ENCODE measurements around the gene ARSB. TPM values are rescaled to one million over a fixed set of nuclear protein-coding genes. Genes with fewer than 3 reads are reported as not detected.
A peak's percentile ranks its signal among the peaks of the same experiment; 100 is the strongest.

Gene ARSB
- total RNA-seq, 1 experiment from 2014 or later = 8.4 TPM

DNA sequence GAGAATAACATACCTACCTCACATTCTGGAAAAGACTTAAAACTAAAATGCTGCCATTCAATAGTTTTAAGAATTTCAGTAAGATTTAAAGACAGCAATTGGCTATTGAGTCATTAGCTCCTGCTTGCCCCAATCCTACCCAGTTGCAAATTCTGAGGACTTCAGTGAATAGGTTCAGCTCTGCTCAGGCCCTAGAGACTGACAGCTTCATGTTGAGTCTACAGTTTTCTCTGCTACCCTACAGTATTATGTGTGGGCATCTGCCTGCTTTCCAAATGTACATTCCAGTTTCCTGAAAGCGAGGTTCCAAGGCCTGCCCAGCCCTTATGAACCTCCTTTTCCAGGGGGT lies 61.5 kb downstream of the ARSB start:
- POLR2A ChIA-PET (ENCODE audit: unreplicated experiment) = no interaction called here
- Histone ChIP-seq H3K27me3 (ENCODE audit: insufficient read depth, low read depth) (no peaks in the 10 kb centered on the region), H3K9me3 (ENCODE audit: insufficient read depth, low read depth) (no peaks in the 10 kb centered on the region), H3K9me2 (ENCODE audit: insufficient read depth) (no peaks in the 10 kb centered on the region), H3K4me2 (no peak overlapping the region), H3K4me3 (no peak overlapping the region), H2AFZ (no peak overlapping the region), H3K27ac (no peak overlapping the region), H4K20me1 (ENCODE audit: insufficient read depth) (no peaks in the 10 kb centered on the region), H3K4me1 (replicated peaks; ENCODE audit: insufficient read depth) (peaks cover 10% of the 10 kb centered on the region), H3K79me2 (ENCODE audit: low read depth) (no peaks in the 10 kb centered on the region), H3F3A (ENCODE audit: insufficient read depth, low read depth) (peaks cover 3% of the 10 kb centered on the region; the same call in 1 of the 2 replicates), H3K36me3 (ENCODE audit: low read depth) (no peaks in the 10 kb centered on the region)
- no peak for DNase-seq
- intact Hi-C loops (cut with micrococcal nuclease; ENCODE audit: unreplicated experiment) = no loop called here
- BruUV-seq (replicated peaks) = no TSS peak
- CTCF ChIA-PET = no interaction called here
- TF ChIP-seq CTCF (conservative IDR thresholded peaks at IDR 0.05) (no peak), EZH2 (IDR thresholded peaks at IDR 0.05; ENCODE audit: low read depth) (no peak)

DNA sequence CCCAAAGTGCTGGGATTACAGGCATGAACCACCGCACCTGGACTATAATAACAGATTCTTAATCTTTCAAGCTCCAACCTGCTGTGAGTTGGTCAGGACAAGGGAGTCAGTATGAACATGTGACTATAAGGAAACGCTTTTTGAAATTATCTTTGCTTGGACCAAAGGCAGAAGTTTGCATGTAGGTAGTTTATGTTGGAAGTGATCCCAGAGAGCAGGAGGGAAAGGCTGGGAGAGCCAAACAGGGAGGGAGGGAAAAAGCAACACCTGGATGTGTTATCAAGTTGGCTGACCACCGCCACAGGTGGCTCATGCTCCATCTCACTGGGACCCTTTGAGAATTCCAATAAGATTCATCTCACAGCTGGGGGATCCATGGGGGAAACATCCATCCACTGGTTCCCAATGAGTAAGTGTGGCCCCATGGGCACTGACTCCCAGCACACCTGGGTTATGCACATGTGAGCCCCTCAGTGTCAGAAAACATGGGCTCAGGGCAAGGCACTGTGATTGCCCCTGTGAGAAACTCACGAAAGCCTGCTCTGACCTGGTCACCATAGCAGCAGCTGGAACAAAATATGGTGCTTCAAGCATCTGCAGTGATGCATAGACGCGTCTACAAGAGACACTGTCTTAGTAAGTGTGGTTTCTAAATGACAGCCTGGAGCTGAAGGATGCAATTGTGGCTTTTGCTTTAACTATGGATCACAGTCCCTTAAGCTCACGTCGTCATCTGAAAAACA lies 62.1 kb downstream of the ARSB start:
- no peaks in the 10 kb centered on the region for H3K36me3 ChIP-seq (ENCODE audit: low read depth)
- no peaks in the 10 kb centered on the region for H4K20me1 ChIP-seq (ENCODE audit: insufficient read depth)
- H3K9me3 ChIP-seq (ENCODE audit: insufficient read depth, low read depth) = no peaks in the 10 kb centered on the region
- peaks cover 3% of the 10 kb centered on the region; the same call in 1 of the 2 replicates for H3F3A ChIP-seq (ENCODE audit: insufficient read depth, low read depth)
- no peaks in the 10 kb centered on the region for H3K9me2 ChIP-seq (ENCODE audit: insufficient read depth)
- H3K4me2 ChIP-seq = no peak overlapping the region
- H3K4me3 ChIP-seq = no peak overlapping the region
- no peak overlapping the region for H3K27ac ChIP-seq
- DNase-seq = no peak
- H2AFZ ChIP-seq = no peak overlapping the region
- no TSS peak for BruUV-seq (replicated peaks)
- TF ChIP-seq CTCF (conservative IDR thresholded peaks at IDR 0.05) (no peak), EZH2 (IDR thresholded peaks at IDR 0.05; ENCODE audit: low read depth) (no peak)
- intact Hi-C loops (cut with micrococcal nuclease; ENCODE audit: unreplicated experiment) = no loop called here
- peaks cover 10% of the 10 kb centered on the region for H3K4me1 ChIP-seq (replicated peaks; ENCODE audit: insufficient read depth)
- H3K27me3 ChIP-seq (ENCODE audit: insufficient read depth, low read depth) = no peaks in the 10 kb centered on the region
- ChIA-PET POLR2A (ENCODE audit: unreplicated experiment) (no interaction called here), CTCF (no interaction called here)
- H3K79me2 ChIP-seq (ENCODE audit: low read depth) = no peaks in the 10 kb centered on the region

DNA sequence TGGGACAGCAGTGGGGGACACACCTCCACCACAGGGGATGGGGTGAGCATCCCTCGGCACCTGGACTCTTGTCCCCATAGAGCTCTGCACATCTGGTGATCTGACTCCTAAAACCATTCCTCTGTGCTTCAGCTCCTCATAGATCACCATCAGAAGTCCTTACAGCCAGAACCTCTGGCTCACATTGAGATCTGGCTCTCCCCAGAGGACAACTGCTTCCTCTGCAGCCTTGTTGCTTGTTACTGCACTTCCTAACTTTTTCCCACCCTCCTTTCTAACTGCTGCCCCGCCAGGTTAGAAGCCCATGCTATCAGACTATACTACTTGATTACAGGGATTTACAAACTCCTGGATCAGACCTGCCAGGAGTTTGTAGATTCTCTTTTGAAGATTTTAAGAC lies 64.5 kb downstream of the ARSB start:
- no peaks in the 10 kb centered on the region for H3K9me3 ChIP-seq (ENCODE audit: insufficient read depth, low read depth)
- no peaks in the 10 kb centered on the region for H3K9me2 ChIP-seq (ENCODE audit: insufficient read depth)
- ChIA-PET POLR2A (ENCODE audit: unreplicated experiment) (no interaction called here), CTCF (interaction anchor here (0.6 kb wide), 2 partner anchors 276 to 317 kb away, joined by 3 to 5 read pairs; no protein-coding TSS in a partner anchor)
- DNase-seq = peak in 1 of 2 experiments; percentile 12
- H3K4me1 ChIP-seq (replicated peaks; ENCODE audit: insufficient read depth) = no peaks in the 10 kb centered on the region
- H3K79me2 ChIP-seq (ENCODE audit: low read depth) = no peaks in the 10 kb centered on the region
- intact Hi-C loops (cut with micrococcal nuclease; ENCODE audit: unreplicated experiment) = no loop called here
- no peak overlapping the region for H3K4me3 ChIP-seq
- H3K4me2 ChIP-seq = no peak overlapping the region
- BruUV-seq (replicated peaks) = no TSS peak
- no peaks in the 10 kb centered on the region for H3K27me3 ChIP-seq (ENCODE audit: insufficient read depth, low read depth)
- H3K27ac ChIP-seq = no peak overlapping the region
- no peaks in the 10 kb centered on the region for H3F3A ChIP-seq (ENCODE audit: insufficient read depth, low read depth)
- TF ChIP-seq CTCF (conservative IDR thresholded peaks at IDR 0.05) = peak; percentile 26; the same call in 1 of the 2 replicates
- no peak for TF ChIP-seq EZH2 (IDR thresholded peaks at IDR 0.05; ENCODE audit: low read depth)
- H2AFZ ChIP-seq = no peak overlapping the region
- no peaks in the 10 kb centered on the region for H3K36me3 ChIP-seq (ENCODE audit: low read depth)
- H4K20me1 ChIP-seq (ENCODE audit: insufficient read depth) = no peaks in the 10 kb centered on the region

Measured in PC-9 (cell line).